ENCODE measurements around the gene CCDC51. TPM values are rescaled to one million over a fixed set of nuclear protein-coding genes. Genes with fewer than 3 reads are reported as not detected.

CCDC51 gene, protein sequence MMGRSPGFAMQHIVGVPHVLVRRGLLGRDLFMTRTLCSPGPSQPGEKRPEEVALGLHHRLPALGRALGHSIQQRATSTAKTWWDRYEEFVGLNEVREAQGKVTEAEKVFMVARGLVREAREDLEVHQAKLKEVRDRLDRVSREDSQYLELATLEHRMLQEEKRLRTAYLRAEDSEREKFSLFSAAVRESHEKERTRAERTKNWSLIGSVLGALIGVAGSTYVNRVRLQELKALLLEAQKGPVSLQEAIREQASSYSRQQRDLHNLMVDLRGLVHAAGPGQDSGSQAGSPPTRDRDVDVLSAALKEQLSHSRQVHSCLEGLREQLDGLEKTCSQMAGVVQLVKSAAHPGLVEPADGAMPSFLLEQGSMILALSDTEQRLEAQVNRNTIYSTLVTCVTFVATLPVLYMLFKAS
- 10 to 100 TPM; 11.7 to 11.8 TPM for total RNA-seq

DNA sequence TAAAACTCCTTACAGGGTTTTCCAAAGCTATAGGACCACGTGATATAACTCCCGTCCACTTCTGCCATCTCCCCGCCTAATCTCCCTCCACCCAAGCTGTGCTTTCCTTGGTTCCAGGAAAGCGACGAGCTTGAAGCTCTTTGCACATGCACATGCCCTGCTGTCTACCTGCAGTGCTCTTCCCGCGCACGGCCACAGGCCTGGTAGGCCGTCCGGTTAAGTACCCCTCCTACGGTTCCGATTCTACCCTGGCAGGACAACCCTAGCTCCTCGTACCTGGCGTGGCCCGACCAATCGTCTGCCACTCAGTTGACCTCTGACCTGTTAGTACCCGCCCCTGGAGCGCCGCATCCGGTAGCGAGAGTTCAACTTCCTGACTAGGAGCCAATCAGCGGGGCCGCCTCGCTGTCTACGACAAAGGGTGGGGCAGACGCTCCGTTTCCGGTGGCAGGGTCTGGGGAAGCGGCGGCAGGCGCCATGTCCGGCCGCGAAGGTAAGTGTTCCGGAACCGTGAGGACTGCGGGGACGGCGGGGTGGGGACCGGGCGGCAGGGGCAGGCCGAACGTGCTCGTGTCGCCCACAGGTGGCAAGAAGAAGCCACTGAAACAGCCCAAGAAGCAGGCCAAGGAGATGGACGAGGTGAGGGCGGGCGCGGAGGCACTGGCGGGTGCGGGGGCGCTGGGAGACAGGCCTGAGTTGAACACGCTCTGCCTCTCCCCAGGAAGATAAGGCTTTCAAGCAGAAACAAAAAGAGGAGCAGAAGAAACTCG, at the start of gene CCDC51, which contains the start of gene TMA7:
TSS of gene CCDC51 (minus strand) at position 300 of the 770 bp plus-strand sequence. CDS start 4,991 bp downstream, outside the sequence.
TSS of gene TMA7 (plus strand) at position 438 of the 770 bp plus-strand sequence. CDS start at position 478, 40 bp downstream.

DNA sequence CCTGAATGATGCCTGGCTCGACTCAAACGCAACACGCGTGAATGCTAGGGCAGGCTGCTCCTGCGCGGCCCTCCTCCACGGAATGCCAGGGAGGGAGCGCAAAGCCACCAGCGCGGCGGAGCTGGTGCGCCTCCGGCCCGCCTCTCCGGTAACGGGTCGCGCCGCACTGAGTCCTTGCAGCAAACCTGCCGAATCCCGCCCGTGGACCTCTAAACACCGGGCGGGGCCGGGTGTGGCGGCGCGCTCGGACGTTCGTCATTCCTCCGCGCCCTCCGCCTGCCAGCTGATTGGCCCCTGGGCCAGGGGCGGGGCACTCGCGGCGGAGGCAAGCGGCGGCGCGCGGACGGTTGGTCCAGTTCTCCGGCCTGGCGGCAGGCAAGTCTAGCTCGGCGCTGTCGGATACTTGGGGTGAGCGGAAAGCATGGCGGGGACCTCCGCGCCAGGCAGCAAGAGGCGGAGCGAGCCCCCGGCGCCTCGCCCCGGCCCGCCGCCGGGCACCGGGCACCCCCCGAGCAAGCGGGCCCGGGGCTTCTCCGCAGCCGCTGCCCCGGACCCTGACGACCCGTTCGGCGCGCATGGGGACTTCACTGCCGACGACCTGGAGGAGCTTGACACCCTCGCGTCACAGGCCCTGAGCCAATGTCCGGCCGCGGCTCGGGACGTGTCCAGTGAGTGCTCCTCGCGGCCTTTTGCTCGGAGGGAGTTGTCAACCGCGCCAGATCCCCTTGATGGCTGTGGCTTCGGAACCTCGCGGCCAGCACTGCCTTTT, 6.7 kb upstream of the CCDC51 start, which contains the start of gene ATRIP:
TSS of gene ATRIP (plus strand) at position 313 of the 769 bp plus-strand sequence. CDS start at position 422, 109 bp downstream.

DNA sequence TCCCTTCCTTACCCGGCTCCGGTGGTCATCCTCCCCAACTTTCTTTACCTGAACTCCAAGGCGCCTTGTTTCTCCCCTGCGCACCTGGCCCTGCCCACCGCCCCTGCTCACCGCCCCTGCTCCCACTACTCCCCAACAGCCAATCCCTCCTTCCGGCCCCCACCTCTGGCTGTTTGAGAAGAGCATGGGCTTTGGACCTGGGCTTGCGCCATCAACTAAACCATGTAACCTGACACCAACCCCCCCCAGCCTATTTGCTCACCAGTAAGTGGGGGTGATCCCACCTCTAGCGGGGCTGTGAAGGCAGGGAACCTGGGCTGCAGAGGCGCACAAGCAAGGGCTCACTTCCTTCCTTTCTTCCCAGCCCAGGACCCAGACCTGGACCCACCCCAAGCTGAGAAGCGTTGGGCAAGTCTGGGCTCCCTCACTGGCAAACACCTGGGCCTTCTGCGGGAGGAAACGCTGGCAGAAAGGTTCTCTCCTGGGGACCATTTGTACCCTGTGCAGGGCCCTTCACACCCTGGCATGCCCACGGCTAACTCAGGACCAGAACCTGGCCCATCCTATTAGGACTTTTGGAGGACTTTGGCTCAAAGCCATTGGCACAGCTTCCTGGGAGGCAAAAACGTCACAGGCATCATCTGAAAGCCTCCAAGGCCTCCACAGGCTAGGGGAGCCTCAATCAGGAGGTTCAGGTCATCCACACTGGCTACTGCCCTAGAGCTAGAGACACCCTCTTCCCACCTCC, 9.8 kb downstream of the CCDC51 start, which contains the start of gene PLXNB1:
TSS of gene PLXNB1 (minus strand) at position 127 of the 748 bp plus-strand sequence. CDS start 5,475 bp downstream, outside the sequence.

Other genes with a start within 250 kb of the CCDC51 start
- not detected for gene CAMP, start 216.6 kb downstream of the CCDC51 start, total RNA-seq
- 10 to 100 TPM; 44.5 to 48.6 TPM for gene ZNF589, start 199.0 kb downstream of the CCDC51 start, total RNA-seq
- 10 to 100 TPM; 32.0 to 34.8 TPM for gene NME6, start 138.8 kb downstream of the CCDC51 start, total RNA-seq
- not detected for gene SPINK8, start 106.5 kb downstream of the CCDC51 start, total RNA-seq
- gene FBXW12, start 67.9 kb downstream of the CCDC51 start, total RNA-seq, result not detected
- 1 to 10 TPM; 2.1 to 2.6 TPM for gene PLXNB1, start 10.0 kb downstream of the CCDC51 start, total RNA-seq
- 100 to 1,000 TPM; 293 to 318 TPM for gene TMA7, start 138 bp upstream of the CCDC51 start, total RNA-seq
- gene ATRIP, start 6.6 kb upstream of the CCDC51 start, total RNA-seq, result 10 to 100 TPM; 13.5 to 14.9 TPM
- gene SHISA5, start 64.1 kb upstream of the CCDC51 start, total RNA-seq, result 100 to 1,000 TPM; 142 to 151 TPM
- gene PFKFB4, start 116.7 kb upstream of the CCDC51 start, total RNA-seq, result 10 to 100 TPM; 33.7 to 38.4 TPM
- not detected for gene UCN2, start 123.7 kb upstream of the CCDC51 start, total RNA-seq
- under 1 TPM; 0.17 to 0.60 TPM for gene COL7A1, start 155.2 kb upstream of the CCDC51 start, total RNA-seq
- gene UQCRC1, start 169.5 kb upstream of the CCDC51 start, total RNA-seq, result 100 to 1,000 TPM; 117 to 140 TPM
- under 1 TPM in 1 of 2 experiments, not detected in 1; 0.55 TPM for gene TMEM89, start 181.7 kb upstream of the CCDC51 start, total RNA-seq
- 10 to 100 TPM; 40.6 to 49.0 TPM for gene SLC26A6, start 195.3 kb upstream of the CCDC51 start, total RNA-seq
- gene CELSR3, start 222.8 kb upstream of the CCDC51 start, total RNA-seq, result 1 to 10 TPM; 7.3 to 8.1 TPM
- 10 to 100 TPM; 37.3 to 42.7 TPM for gene NCKIPSD, start 245.8 kb upstream of the CCDC51 start, total RNA-seq

Data from activated naive CD4-positive, alpha-beta T cell treated with anti-CD3 and anti-CD28 coated beads, Interleukin-2, amount 10 ng/mL, durations not matched to agents 5 hours and 36 hours (primary cell).